Measurements from ENCODE around the gene RTKN. TPM values are rescaled to one million over a fixed set of nuclear protein-coding genes. Genes with fewer than 3 reads are reported as not detected.

RTKN gene
- total and polyA plus RNA-seq, 2 of the 13 experiments (the other 11 are each of a cell fraction or from before 2014, with no cell fraction given) = 159 to 166 TPM

GRCh38 chr2:74429487-74430451, 12.0 kb downstream of the RTKN start (continued):
- TF ChIP-seq NFIC (IDR thresholded peaks at IDR 0.05; ENCODE audit: low read length) = no peak; the same call in 1 of the 2 replicates
- TF ChIP-seq SNAPC5 (CRISPR knock-in tag; IDR thresholded peaks at IDR 0.05; ENCODE audit: borderline replicate concordance) = no peak
- no peak for TF ChIP-seq PAWR (CRISPR knock-in tag; IDR thresholded peaks at IDR 0.05; ENCODE audit: borderline replicate concordance)
- peak; percentile 55; the same call in 1 of the 2 replicates for TF ChIP-seq BORCS8-MEF2B (CRISPR knock-in tag; IDR thresholded peaks at IDR 0.05)
- TF ChIP-seq FOSL2 (CRISPR knock-in tag; IDR thresholded peaks at IDR 0.05) = peak; percentile 43; the same call in 1 of the 2 replicates
- TF ChIP-seq KDM5B (CRISPR knock-in tag; IDR thresholded peaks at IDR 0.05; ENCODE audit: borderline replicate concordance) = peak; percentile 71; the same call in 1 of the 2 replicates
- TF ChIP-seq HNF1A (IDR thresholded peaks at IDR 0.05; ENCODE audit: low read depth) = peak; percentile 30; the same call in 1 of the 2 replicates
- peak; percentile 77; the same call in 1 of the 2 replicates for TF ChIP-seq HNF1A (CRISPR knock-in tag; IDR thresholded peaks at IDR 0.05; ENCODE audit: borderline replicate concordance)
- no peak for TF ChIP-seq ZNF703 (CRISPR knock-in tag; IDR thresholded peaks at IDR 0.05; ENCODE audit: borderline replicate concordance)
- TF ChIP-seq CBX5 (CRISPR knock-in tag; IDR thresholded peaks at IDR 0.05; ENCODE audit: borderline replicate concordance) = peak; percentile 55; the same call in 1 of the 2 replicates
- TF ChIP-seq ZNF589 (CRISPR knock-in tag; conservative IDR thresholded peaks at IDR 0.05) = peak; percentile 76
- 0 out of 2 replicates have a peak, but pooled peaks have one; percentile 24 for TF ChIP-seq SMARCE1 (IDR thresholded peaks at IDR 0.05; ENCODE audit: borderline replicate concordance)
- TF ChIP-seq IKZF5 (CRISPR knock-in tag; IDR thresholded peaks at IDR 0.05) = peak; percentile 58; the same call in 1 of the 2 replicates
- no peak for TF ChIP-seq BRF2 (CRISPR knock-in tag; IDR thresholded peaks at IDR 0.05)
- TF ChIP-seq PRPF4 (IDR thresholded peaks at IDR 0.05; ENCODE audit: low read depth, low read length, poor library complexity, severe bottlenecking) = no peak
- TF ChIP-seq SETDB1 (CRISPR knock-in tag; IDR thresholded peaks at IDR 0.05; ENCODE audit: borderline replicate concordance) = no peak
- TF ChIP-seq ZNF138 (CRISPR knock-in tag; IDR thresholded peaks at IDR 0.05; ENCODE audit: low read depth) = no peak
- peak; percentile 87; the same call in 1 of the 2 replicates for TF ChIP-seq STAT6 (CRISPR knock-in tag; IDR thresholded peaks at IDR 0.05; ENCODE audit: borderline replicate concordance)
